Small intestine (tissue), 7 donors: ENCODE results near the gene CD300C. TPM values are rescaled to one million over a fixed set of nuclear protein-coding genes. Genes with fewer than 3 reads are reported as not detected.
"Not testable (repeated sequence)": the region's sequence is repeated elsewhere in the genome, so short reads cannot be mapped to it uniquely, and the experiment has no call there.

Experiments
- DNase-seq, 2 donors: peaks; one replicate each; pipeline versions ENCODE4 v3.0.0 to v3.0.0-alpha.2; 2013
- FAIRE-seq: peaks from 2 replicates; lab custom pipeline; 2012; peaks lifted over from hg19 to GRCh38; lab: Jason Lieb, UNC
- H3K27ac ChIP-seq, 3 donors: one replicate each; pipeline ENCODE4 v1.5.1; 2013; ENCODE audit warnings: low read length in 2 of 3, mild to moderate bottlenecking in 2 of 3, control low read depth in 1 of 3, inconsistent platforms in 1 of 3, low read depth in 1 of 3, moderate library complexity in 1 of 3
- H3K27me3 ChIP-seq, 3 donors: one replicate each; pipeline ENCODE4 v1.6.1; 2013; ENCODE audit warnings: low read length in 3 of 3, inconsistent platforms in 1 of 3; ENCODE audit not compliant: control insufficient read depth in 3 of 3, insufficient read depth in 3 of 3
- H3K36me3 ChIP-seq, 3 donors: one replicate each; pipeline ENCODE4 v1.6.1; 2013; ENCODE audit warnings: low read length in 3 of 3, inconsistent platforms in 1 of 3, low read depth in 1 of 3, mild to moderate bottlenecking in 1 of 3, moderate library complexity in 1 of 3; ENCODE audit not compliant: control insufficient read depth in 3 of 3, insufficient read depth in 2 of 3
- H3K4me1 ChIP-seq, 3 donors: one replicate each; pipeline ENCODE4 v1.6.1; 2013; ENCODE audit warnings: low read length in 2 of 3, inconsistent platforms in 1 of 3, low read depth in 1 of 3, mild to moderate bottlenecking in 1 of 3, moderate library complexity in 1 of 3; ENCODE audit not compliant: control insufficient read depth in 3 of 3, insufficient read depth in 2 of 3
- H3K4me3 ChIP-seq, 3 donors: one replicate each; pipeline ENCODE4 v1.5.1; 2013; ENCODE audit warnings: low read length in 3 of 3, control low read depth in 1 of 3, inconsistent platforms in 1 of 3, low read depth in 1 of 3, mild to moderate bottlenecking in 1 of 3, moderate library complexity in 1 of 3
- H3K9me3 ChIP-seq, 2 donors: one replicate each; pipeline ENCODE4 v1.6.1; 2013; ENCODE audit warnings: low read depth in 1 of 2, low read length in 1 of 2; ENCODE audit not compliant: control insufficient read depth in 2 of 2, insufficient read depth in 1 of 2
- WGBS, 3 donors: extraction: QIAGEN DNeasy Blood & Tissue Kit; methylation state at CpG; one replicate each; pipeline ENCODE4 v1.1.7; 2013; 5-methylcytosine and 5-hydroxymethylcytosine counted together
- polyA plus RNA-seq, 4 donors: library from polyadenylated mRNA; stranded (reverse) in 3 of 4; unstranded in 1 of 4; fragments of 200-250 nt in 3 of 4; fragments of 120-200 nt in 1 of 4; gene quantifications; one replicate each; pipeline versions ENCODE4 v1.2.1 to v1.2.3, GENCODE V29; 2013
- donor health status: healthy with polysubstance abuse.
- donor health status: control.
- donor health status: control.
- donor health status: Bipolar disorder and iron deficiency.
- donor health status: healthy.

The CD300C gene
- polyA plus RNA-seq, 4 donors, result 0.81 to 1.1 (median 1.1) TPM; not detected in 1

DNA sequence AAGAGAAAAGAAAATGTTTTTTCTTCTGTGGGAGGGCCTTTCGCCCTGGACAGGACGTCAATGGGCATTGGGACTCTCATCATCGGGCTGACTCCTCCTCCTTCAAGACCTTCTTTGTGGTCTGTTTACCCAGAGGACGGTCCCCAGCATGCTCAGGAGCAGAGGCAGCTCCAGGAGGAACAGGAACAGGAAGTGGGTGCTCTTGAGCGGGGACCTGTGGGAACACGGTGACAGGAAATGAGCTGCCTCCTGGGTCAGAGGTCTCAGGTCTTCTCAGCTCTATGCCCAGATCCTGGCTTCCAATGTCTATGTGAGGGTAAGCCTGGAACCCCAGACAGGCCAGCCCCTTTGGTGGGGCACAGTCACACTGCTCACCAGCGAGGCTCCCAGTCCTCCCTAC lies 34.0 kb upstream of the CD300C start:
- FAIRE-seq (no peak), DNase-seq (no peak)
- no peak overlapping the region for H3K27ac ChIP-seq
- peaks cover 0 to 1% (median 0%) of the 10 kb centered on the region in 3 donors for H3K27me3 ChIP-seq
- H3K36me3 ChIP-seq, result no peaks in the 10 kb centered on the region
- H3K4me1 ChIP-seq, result no peaks in the 10 kb centered on the region
- WGBS, 3 donors, result 52 to 58% (median 57%) methylated on average over 7 of the region's 7 CpGs
- H3K4me3 ChIP-seq, result no peak overlapping the region
- H3K9me3 ChIP-seq, result peaks cover 0 to 3% of the 10 kb centered on the region in 2 donors

GRCh38 chr17:74578979-74579378 lies 33.1 kb upstream of the CD300C start:
- Histone ChIP-seq H3K4me1 (no peaks in the 10 kb centered on the region), H3K27me3 (peaks cover 0 to 1% (median 0%) of the 10 kb centered on the region in 3 donors), H3K4me3 (no peak overlapping the region), H3K9me3 (peaks cover 0 to 3% of the 10 kb centered on the region in 2 donors), H3K27ac (no peak overlapping the region), H3K36me3 (no peaks in the 10 kb centered on the region)
- no peak for FAIRE-seq
- WGBS, 3 donors, result 81 to 89% (median 84%) methylated on average over 9 of the region's 9 CpGs
- DNase-seq, result no peak

GRCh38 chr17:74574489-74575142 lies 28.7 kb upstream of the CD300C start:
- Histone ChIP-seq H3K27ac (peak overlapping the region in 1 of 3 donors; percentile 0), H3K36me3 (no peaks in the 10 kb centered on the region), H3K27me3 (no peaks in the 10 kb centered on the region), H3K9me3 (no peaks in the 10 kb centered on the region), H3K4me1 (no peaks in the 10 kb centered on the region), H3K4me3 (no peak overlapping the region)
- DNase-seq (peak; percentile 7 to 21), FAIRE-seq (no peak)
- 13 to 50% (median 23%) methylated on average over 5 of the region's 5 CpGs for WGBS, 3 donors

DNA sequence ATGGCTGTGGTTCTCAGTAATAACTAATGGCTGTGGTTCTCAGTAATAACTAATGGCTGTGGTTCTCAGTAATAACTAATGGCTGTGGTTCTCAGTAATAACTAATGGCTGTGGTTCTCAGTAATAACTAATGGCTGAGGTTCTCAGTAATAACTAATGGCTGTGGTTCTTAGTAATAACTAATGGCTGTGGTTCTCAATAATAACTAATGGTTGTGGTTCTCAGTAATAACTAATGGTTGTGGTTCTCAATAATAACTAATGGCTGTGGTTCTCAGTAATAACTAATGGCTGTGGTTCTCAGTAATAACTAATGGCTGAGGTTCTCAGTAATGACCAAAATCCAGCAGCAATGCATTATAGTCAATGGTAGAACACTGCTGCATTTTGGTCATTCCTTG lies 27.7 kb upstream of the CD300C start:
- not testable (repeated sequence) for H3K27me3 ChIP-seq, FAIRE-seq, DNase-seq, H3K4me1 ChIP-seq, H3K36me3 ChIP-seq, H3K27ac ChIP-seq, H3K9me3 ChIP-seq, H3K4me3 ChIP-seq

- no peak overlapping the region for H3K4me3 ChIP-seq
- no peak overlapping the region for H3K27ac ChIP-seq
- no peaks in the 10 kb centered on the region for H3K9me3 ChIP-seq
- no peaks in the 10 kb centered on the region for H3K27me3 ChIP-seq
- no peak for DNase-seq
- no peaks in the 10 kb centered on the region for H3K36me3 ChIP-seq
- no peaks in the 10 kb centered on the region for H3K4me1 ChIP-seq
- FAIRE-seq, result no peak
- WGBS, 3 donors, result 73 to 81% (median 77%) methylated on average over 3 of the region's 3 CpGs
These were observed 27.3 kb upstream of the CD300C start for GRCh38 chr17:74573169-74573568.

GRCh38 chr17:74571621-74572270 lies 25.8 kb upstream of the CD300C start:
- WGBS, 3 donors, result 76 to 84% (median 77%) methylated on average over 4 of the region's 4 CpGs
- Histone ChIP-seq H3K36me3 (no peaks in the 10 kb centered on the region), H3K4me1 (no peaks in the 10 kb centered on the region), H3K9me3 (no peaks in the 10 kb centered on the region), H3K27me3 (no peaks in the 10 kb centered on the region), H3K27ac (no peak overlapping the region), H3K4me3 (no peak overlapping the region)
- DNase-seq (no peak), FAIRE-seq (no peak)

DNA sequence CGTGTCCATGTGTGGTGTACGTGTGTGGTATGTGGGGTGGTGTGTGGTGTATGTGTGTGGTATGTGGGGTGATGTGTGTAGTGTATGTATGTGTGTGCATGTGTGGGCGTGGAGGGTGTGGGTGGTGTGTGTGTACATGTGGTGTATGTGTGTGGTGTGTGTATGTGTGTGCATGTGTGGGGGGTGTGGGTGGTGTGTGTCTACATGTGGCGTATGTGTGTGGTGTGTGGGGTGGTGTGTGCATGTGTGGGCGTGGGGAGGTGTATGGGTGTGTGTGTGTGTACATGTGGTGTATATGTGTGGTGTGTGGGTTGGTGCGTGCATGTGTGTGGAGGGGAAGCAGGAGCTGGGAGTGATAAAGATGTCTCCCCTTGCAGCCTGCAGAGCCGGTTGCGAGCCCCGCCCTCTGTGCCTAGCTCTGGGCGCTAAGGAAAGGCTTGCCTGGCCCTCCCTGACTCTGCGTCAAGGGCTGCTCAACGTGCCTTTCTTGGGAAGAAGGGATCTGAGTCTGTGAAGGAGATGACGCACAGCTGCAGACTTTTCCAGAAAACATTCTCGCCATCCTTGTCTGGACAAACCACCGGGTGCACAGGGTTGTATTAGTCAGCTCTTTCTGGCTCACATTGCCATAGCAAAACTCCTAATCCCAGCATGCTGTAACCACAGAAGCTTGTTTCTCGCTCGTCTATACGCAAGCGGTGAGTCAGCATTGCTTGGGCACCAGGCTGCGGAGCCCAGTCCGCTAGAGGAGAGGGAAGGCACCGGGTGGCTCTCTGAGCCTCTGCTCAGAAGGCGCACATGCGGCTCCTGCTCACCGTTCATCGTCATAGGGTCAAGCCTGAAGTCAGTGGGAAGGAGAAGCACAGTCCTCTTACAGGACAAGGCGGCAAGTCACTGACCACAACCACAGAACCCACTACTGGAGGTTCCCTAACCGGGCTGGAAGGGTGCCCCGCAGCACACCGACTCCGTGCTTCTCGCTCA lies 23.4 kb upstream of the CD300C start:
- H3K9me3 ChIP-seq, result no peaks in the 10 kb centered on the region
- H3K27ac ChIP-seq, result no peak overlapping the region
- FAIRE-seq (no peak), DNase-seq (no peak)
- 61 to 69% (median 65%) methylated on average over 32 of the region's 32 CpGs for WGBS, 3 donors
- no peaks in the 10 kb centered on the region for H3K4me1 ChIP-seq
- no peaks in the 10 kb centered on the region for H3K36me3 ChIP-seq
- H3K4me3 ChIP-seq, result no peak overlapping the region
- peaks cover 0 to 3% (median 0%) of the 10 kb centered on the region in 3 donors for H3K27me3 ChIP-seq
